ENCODE results near the gene PHF20. TPM values are rescaled to one million over a fixed set of nuclear protein-coding genes. Genes with fewer than 3 reads are reported as not detected.

The PHF20 gene
- total RNA-seq, 2 experiments from 2014 or later, result 42.7 to 48.3 TPM

GRCh38 chr20:35904982-35905663, 133.3 kb downstream of the PHF20 start:
- no peak for DNase-seq
- CTCF ChIA-PET, result no interaction called here
- POLR2A ChIA-PET, result interaction anchor here (1.1 kb wide), 1 partner anchor 11 kb away, joined by 3 read pairs; no protein-coding TSS in a partner anchor
- Mint-ChIP-seq H3K27me3 (no peaks in the 10 kb centered on the region), H3K27ac (no peak overlapping the region), H3K36me3 (ENCODE audit: low read depth) (peaks cover 37% of the 10 kb centered on the region), H3K4me3 (no peak overlapping the region), H3K9me3 (no peaks in the 10 kb centered on the region), H3K4me1 (peaks cover 16% of the 10 kb centered on the region)

- peaks cover 29% of the 10 kb centered on the region for H3K36me3 Mint-ChIP-seq (ENCODE audit: low read depth)
- no peak for DNase-seq
- H3K4me1 Mint-ChIP-seq, result peaks cover 16% of the 10 kb centered on the region
- ChIA-PET CTCF (interaction anchor here (1.0 to 2.0 kb wide), 2 partner anchors 40 to 47 kb away, joined by 3 to 5 read pairs; partner anchors contain the start of gene SCAND1), POLR2A (no interaction called here)
- H3K27me3 Mint-ChIP-seq, result no peaks in the 10 kb centered on the region
- no peak overlapping the region for H3K4me3 Mint-ChIP-seq
- H3K27ac Mint-ChIP-seq, result no peak overlapping the region
- H3K9me3 Mint-ChIP-seq, result no peaks in the 10 kb centered on the region
Observed at GRCh38 chr20:35907017-35907701, 135.3 kb downstream of the PHF20 start.

- CTCF ChIA-PET, result interaction anchor here (2.0 kb wide), 1 partner anchor 39 kb away, joined by 5 read pairs; no protein-coding TSS in a partner anchor
- H3K4me3 Mint-ChIP-seq, result no peak overlapping the region
- no peak overlapping the region for H3K27ac Mint-ChIP-seq
- no peaks in the 10 kb centered on the region for H3K9me3 Mint-ChIP-seq
- POLR2A ChIA-PET, result no interaction called here
- H3K36me3 Mint-ChIP-seq (ENCODE audit: low read depth), result peaks cover 30% of the 10 kb centered on the region
- no peaks in the 10 kb centered on the region for H3K27me3 Mint-ChIP-seq
- H3K4me1 Mint-ChIP-seq, result peaks cover 16% of the 10 kb centered on the region
- DNase-seq, result no peak
Observed at GRCh38 chr20:35908007-35908406, 136.2 kb downstream of the PHF20 start.

- no peak for DNase-seq
- POLR2A ChIA-PET, result interaction anchor here (1.0 kb wide), 1 partner anchor 167 kb away, joined by 3 read pairs; the partner anchor contains the start of gene RBM39
- H3K27me3 Mint-ChIP-seq, result no peaks in the 10 kb centered on the region
- CTCF ChIA-PET, result no interaction called here
- peaks cover 19% of the 10 kb centered on the region for H3K4me1 Mint-ChIP-seq
- H3K27ac Mint-ChIP-seq, result no peak overlapping the region
- H3K36me3 Mint-ChIP-seq (ENCODE audit: low read depth), result peaks cover 32% of the 10 kb centered on the region
- H3K4me3 Mint-ChIP-seq, result no peak overlapping the region
- H3K9me3 Mint-ChIP-seq, result no peaks in the 10 kb centered on the region
Observed at GRCh38 chr20:35909176-35909575, 137.4 kb downstream of the PHF20 start.

- ChIA-PET POLR2A (no interaction called here), CTCF (no interaction called here)
- no peak for DNase-seq
- Mint-ChIP-seq H3K9me3 (no peaks in the 10 kb centered on the region), H3K36me3 (ENCODE audit: low read depth) (peaks cover 33% of the 10 kb centered on the region), H3K4me1 (peaks cover 19% of the 10 kb centered on the region), H3K4me3 (no peak overlapping the region), H3K27me3 (no peaks in the 10 kb centered on the region), H3K27ac (no peak overlapping the region)
Observed at GRCh38 chr20:35909796-35910195, 138.0 kb downstream of the PHF20 start.

GRCh38 chr20:35910254-35910653, 138.4 kb downstream of the PHF20 start:
- CTCF ChIA-PET, result no interaction called here
- peaks cover 28% of the 10 kb centered on the region for H3K36me3 Mint-ChIP-seq (ENCODE audit: low read depth)
- H3K4me1 Mint-ChIP-seq, result peaks cover 19% of the 10 kb centered on the region
- H3K27me3 Mint-ChIP-seq, result no peaks in the 10 kb centered on the region
- no peaks in the 10 kb centered on the region for H3K9me3 Mint-ChIP-seq
- no peak for DNase-seq
- H3K4me3 Mint-ChIP-seq, result no peak overlapping the region
- no peak overlapping the region for H3K27ac Mint-ChIP-seq
- POLR2A ChIA-PET, result no interaction called here

- POLR2A ChIA-PET, result interaction anchor here (0.9 to 2.1 kb wide), 2 partner anchors 8 to 41 kb away, joined by 3 to 5 read pairs; partner anchors contain the start of gene SCAND1
- no peak overlapping the region for H3K27ac Mint-ChIP-seq
- CTCF ChIA-PET, result interaction anchor here (0.6 to 2.6 kb wide), 2 partner anchors 35 to 817 kb away, joined by 3 to 7 read pairs; no protein-coding TSS in a partner anchor
- H3K9me3 Mint-ChIP-seq, result no peaks in the 10 kb centered on the region
- no peaks in the 10 kb centered on the region for H3K27me3 Mint-ChIP-seq
- H3K36me3 Mint-ChIP-seq (ENCODE audit: low read depth), result peaks cover 27% of the 10 kb centered on the region
- no peak for DNase-seq
- peaks cover 19% of the 10 kb centered on the region for H3K4me1 Mint-ChIP-seq
- no peak overlapping the region for H3K4me3 Mint-ChIP-seq
Observed at GRCh38 chr20:35912881-35913280, 141.1 kb downstream of the PHF20 start.

GRCh38 chr20:35917077-35917476, 145.3 kb downstream of the PHF20 start:
- Mint-ChIP-seq H3K27ac (no peak overlapping the region), H3K27me3 (no peaks in the 10 kb centered on the region), H3K9me3 (no peaks in the 10 kb centered on the region), H3K4me3 (no peak overlapping the region), H3K36me3 (ENCODE audit: low read depth) (peaks cover 51% of the 10 kb centered on the region), H3K4me1 (peaks cover 3% of the 10 kb centered on the region)
- DNase-seq, result no peak
- ChIA-PET POLR2A (no interaction called here), CTCF (no interaction called here)

GRCh38 chr20:35918021-35918420, 146.2 kb downstream of the PHF20 start:
- Mint-ChIP-seq H3K4me3 (no peak overlapping the region), H3K4me1 (peaks cover 3% of the 10 kb centered on the region), H3K36me3 (ENCODE audit: low read depth) (peaks cover 44% of the 10 kb centered on the region), H3K27ac (no peak overlapping the region), H3K9me3 (no peaks in the 10 kb centered on the region), H3K27me3 (no peaks in the 10 kb centered on the region)
- ChIA-PET CTCF (no interaction called here), POLR2A (no interaction called here)
- no peak for DNase-seq

GRCh38 chr20:35920523-35920922, 148.7 kb downstream of the PHF20 start:
- Mint-ChIP-seq H3K27ac (no peak overlapping the region), H3K36me3 (ENCODE audit: low read depth) (peaks cover 34% of the 10 kb centered on the region), H3K4me1 (no peaks in the 10 kb centered on the region)

GRCh38 chr20:35929301-35929700, 157.5 kb downstream of the PHF20 start:
- Mint-ChIP-seq H3K4me1 (peaks cover 14% of the 10 kb centered on the region), H3K27me3 (no peaks in the 10 kb centered on the region), H3K9me3 (no peaks in the 10 kb centered on the region), H3K36me3 (ENCODE audit: low read depth) (peaks cover 33% of the 10 kb centered on the region), H3K4me3 (no peak overlapping the region), H3K27ac (no peak overlapping the region)
- ChIA-PET POLR2A (no interaction called here), CTCF (interaction anchor here (1.0 to 1.4 kb wide), 2 partner anchors 25 to 33 kb away, joined by 4 to 9 read pairs; partner anchors contain the start of gene SCAND1)
- DNase-seq, result no peak

More at GRCh38 chr20:35920523-35920922, 148.7 kb downstream of the PHF20 start:
- ChIA-PET POLR2A (interaction anchor here (1.5 kb wide), 1 partner anchor 8 kb away, joined by 3 read pairs; no protein-coding TSS in a partner anchor), CTCF (interaction anchor here (1.4 kb wide), 1 partner anchor 457 kb away, joined by 3 read pairs; no protein-coding TSS in a partner anchor)
- H3K4me3 Mint-ChIP-seq, result no peak overlapping the region
- H3K9me3 Mint-ChIP-seq, result no peaks in the 10 kb centered on the region
- no peaks in the 10 kb centered on the region for H3K27me3 Mint-ChIP-seq
- DNase-seq, result no peak

GRCh38 chr20:35934050-35934449, 162.2 kb downstream of the PHF20 start:
- ChIA-PET CTCF (interaction anchor here (0.7 kb wide), 1 partner anchor 13 kb away, joined by 3 read pairs; no protein-coding TSS in a partner anchor), POLR2A (no interaction called here)
- H3K36me3 Mint-ChIP-seq (ENCODE audit: low read depth), result peaks cover 36% of the 10 kb centered on the region

GRCh38 chr20:35939264-35939663, 167.4 kb downstream of the PHF20 start:
- no peaks in the 10 kb centered on the region for H3K27me3 Mint-ChIP-seq
- H3K9me3 Mint-ChIP-seq, result no peaks in the 10 kb centered on the region
- no peak overlapping the region for H3K4me3 Mint-ChIP-seq
- peaks cover 3% of the 10 kb centered on the region for H3K4me1 Mint-ChIP-seq
- ChIA-PET POLR2A (interaction anchor here (0.8 kb wide), 1 partner anchor 14 kb away, joined by 3 read pairs; no protein-coding TSS in a partner anchor), CTCF (interaction anchor here (5.3 kb wide), 1 partner anchor 15 kb away, joined by 27 read pairs; the partner anchor contains the start of gene SCAND1)
- no peak overlapping the region for H3K27ac Mint-ChIP-seq
- no peak for DNase-seq
- H3K36me3 Mint-ChIP-seq (ENCODE audit: low read depth), result peaks cover 30% of the 10 kb centered on the region

More at GRCh38 chr20:35934050-35934449, 162.2 kb downstream of the PHF20 start:
- H3K27me3 Mint-ChIP-seq, result no peaks in the 10 kb centered on the region
- no peak overlapping the region for H3K4me3 Mint-ChIP-seq
- no peak for DNase-seq
- H3K9me3 Mint-ChIP-seq, result no peaks in the 10 kb centered on the region
- no peak overlapping the region for H3K27ac Mint-ChIP-seq
- H3K4me1 Mint-ChIP-seq, result peaks cover 16% of the 10 kb centered on the region

All from activated CD4-positive, alpha-beta memory T cell treated with anti-CD3 and anti-CD28 coated beads, Interleukin-2, amount 10 ng/mL, durations not matched to agents 7 days and 5 days (primary cell).